Kidney (tissue), 14 donors: Measurements from ENCODE around the gene SMCR8. TPM values are rescaled to one million over a fixed set of nuclear protein-coding genes. Genes with fewer than 3 reads are reported as not detected.

Experiments
- DNase-seq, 5 donors: peaks; one replicate each; pipeline ENCODE4 v3.0.0-alpha.2; 2013 to 2020
- FAIRE-seq: peaks from 2 replicates; lab custom pipeline; 2012; peaks lifted over from hg19 to GRCh38; lab: Jason Lieb, UNC
- H3K27ac ChIP-seq, 2 donors: one replicate each; pipeline ENCODE4 v1.7.0; 2013; ENCODE audit warnings: low read depth in 2 of 2, low read length in 2 of 2, inconsistent platforms in 1 of 2
- H3K27me3 ChIP-seq: one replicate; pipeline ENCODE4 v1.7.1; 2013; ENCODE audit warnings: low read length, inconsistent platforms; ENCODE audit not compliant: control insufficient read depth, insufficient read depth
- H3K36me3 ChIP-seq, 3 donors: one replicate each; pipeline versions ENCODE4 v1.7.0 to v1.7.1; 2013; ENCODE audit warnings: low read length in 3 of 3, control low read depth in 1 of 3, inconsistent platforms in 1 of 3; ENCODE audit not compliant: insufficient read depth in 3 of 3, control insufficient read depth in 2 of 3
- H3K4me1 ChIP-seq, 3 donors: one replicate each; pipeline versions ENCODE4 v1.7.0 to v1.7.1; 2013; ENCODE audit warnings: low read length in 3 of 3, inconsistent platforms in 1 of 3, low read depth in 1 of 3; ENCODE audit not compliant: control insufficient read depth in 2 of 3, insufficient read depth in 2 of 3
- H3K4me3 ChIP-seq, 3 donors: one replicate each; pipeline versions ENCODE4 v1.7.0 to v1.8.1; 2013; ENCODE audit warnings: low read length in 3 of 3, control low read depth in 1 of 3, inconsistent platforms in 1 of 3
- H3K9ac ChIP-seq, 3 donors: one replicate each; pipeline versions ENCODE4 v1.7.0 to v1.7.1; 2013; ENCODE audit warnings: low read length in 3 of 3, control low read depth in 1 of 3, inconsistent platforms in 1 of 3
- H3K9me3 ChIP-seq, 3 donors: one replicate each; pipeline versions ENCODE4 v1.7.0 to v1.7.1; 2013; ENCODE audit warnings: low read length in 3 of 3, control low read depth in 1 of 3, inconsistent platforms in 1 of 3; ENCODE audit not compliant: control insufficient read depth in 2 of 3, insufficient read depth in 1 of 3
- intact Hi-C: fragments of 100-400 bp; cut with DNase I; formaldehyde crosslinking; loops from one replicate; pipeline ENCODE4 v1.11.1; 2022
- polyA plus RNA-seq: library from polyadenylated mRNA; stranded (reverse); fragments of 350-450 nt; fragmentation: Illumina TruSeq; extraction: RNeasy Lipid Tissue Mini Kit (QIAGEN cat#74804); gene quantifications from one replicate; pipeline ENCODE4 v1.2.3, GENCODE V29; 2014; ENCODE audit warnings: low read depth, low replicate concordance; ENCODE audit not compliant: insufficient read depth
- total RNA-seq: library from RNA; stranded (reverse); fragmentation: NEBNext Ultra II Directional; extraction: Animal tissue kit (Norgen Biotek cat#: 25700); gene quantifications from one replicate; pipeline ENCODE4 v1.2.1, GENCODE V29; 2021
- TF ChIP-seq, protein P1 (sequence below): IDR thresholded peaks from 3 replicates; pipeline ENCODE4 v1.5.1; 2012; ENCODE audit warnings: mild to moderate bottlenecking, moderate library complexity, borderline replicate concordance; ENCODE audit not compliant: insufficient read depth; ENCODE audit errors: extremely low read depth
- donor health status: control.
- donor health status: control.
- donor health status: control.
- donor health status: control.
- donor health status: control.
- donor health status: DM: yes; HTN: yes; CAD: no.
- donor health status: Normal renal cell carcinoma (clear cell type).

Gene SMCR8
- total and polyA plus RNA-seq, 2 donors from 2014 or later: 3.1 to 22.4 TPM

DNA sequence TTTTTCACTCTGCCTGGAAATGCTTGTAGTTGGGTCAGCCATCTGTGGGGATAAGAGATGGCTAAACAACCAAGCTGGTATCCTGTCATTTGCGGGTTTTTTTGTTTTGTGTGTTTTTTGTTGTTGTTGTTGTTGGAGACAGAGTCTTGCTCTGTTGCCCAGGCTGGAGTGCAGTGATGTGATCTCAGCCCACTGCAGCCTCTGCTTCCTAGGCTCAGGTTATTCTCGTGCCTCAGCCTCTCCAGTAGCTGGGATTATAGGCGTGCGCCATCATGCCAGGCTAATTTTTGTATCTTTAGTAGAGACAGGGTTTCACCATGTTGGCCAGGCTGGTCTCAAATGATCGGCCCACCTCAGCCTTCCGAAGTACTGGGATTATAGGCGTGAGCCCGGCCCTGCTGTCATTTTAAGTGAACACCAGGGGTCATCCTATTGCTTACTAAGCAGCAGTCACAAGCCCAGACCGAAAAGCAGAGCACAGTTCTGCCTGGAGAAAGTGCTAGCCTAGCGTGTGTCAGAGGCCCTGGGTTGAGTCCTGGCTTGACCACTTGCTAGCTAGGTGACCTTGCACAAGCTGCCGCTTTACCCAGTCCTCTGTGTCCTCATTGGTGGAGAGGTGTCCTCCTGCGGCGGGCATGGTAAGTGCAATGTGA lies 4.6 kb downstream of the SMCR8 start:
- DNase-seq (peak in 4 of 5 donors; percentile 42 to 71 (median 52)), FAIRE-seq (no peak)
- H3K4me3 ChIP-seq: peak overlapping the region in 1 of 3 donors; percentile 35
- intact Hi-C loops: no loop called here
- no peak overlapping the region for H3K27ac ChIP-seq
- H3K9me3 ChIP-seq: no peaks in the 10 kb centered on the region
- H3K9ac ChIP-seq: no peak overlapping the region
- H3K36me3 ChIP-seq: peaks cover 0 to 43% (median 17%) of the 10 kb centered on the region in 3 donors
- peaks cover 0 to 35% (median 31%) of the 10 kb centered on the region in 3 donors for H3K4me1 ChIP-seq
- TF ChIP-seq, protein P1, sequence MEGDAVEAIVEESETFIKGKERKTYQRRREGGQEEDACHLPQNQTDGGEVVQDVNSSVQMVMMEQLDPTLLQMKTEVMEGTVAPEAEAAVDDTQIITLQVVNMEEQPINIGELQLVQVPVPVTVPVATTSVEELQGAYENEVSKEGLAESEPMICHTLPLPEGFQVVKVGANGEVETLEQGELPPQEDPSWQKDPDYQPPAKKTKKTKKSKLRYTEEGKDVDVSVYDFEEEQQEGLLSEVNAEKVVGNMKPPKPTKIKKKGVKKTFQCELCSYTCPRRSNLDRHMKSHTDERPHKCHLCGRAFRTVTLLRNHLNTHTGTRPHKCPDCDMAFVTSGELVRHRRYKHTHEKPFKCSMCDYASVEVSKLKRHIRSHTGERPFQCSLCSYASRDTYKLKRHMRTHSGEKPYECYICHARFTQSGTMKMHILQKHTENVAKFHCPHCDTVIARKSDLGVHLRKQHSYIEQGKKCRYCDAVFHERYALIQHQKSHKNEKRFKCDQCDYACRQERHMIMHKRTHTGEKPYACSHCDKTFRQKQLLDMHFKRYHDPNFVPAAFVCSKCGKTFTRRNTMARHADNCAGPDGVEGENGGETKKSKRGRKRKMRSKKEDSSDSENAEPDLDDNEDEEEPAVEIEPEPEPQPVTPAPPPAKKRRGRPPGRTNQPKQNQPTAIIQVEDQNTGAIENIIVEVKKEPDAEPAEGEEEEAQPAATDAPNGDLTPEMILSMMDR: peak; percentile 28
- H3K27me3 ChIP-seq: no peaks in the 10 kb centered on the region

- DNase-seq (peak in 1 of 5 donors; percentile 53), FAIRE-seq (no peak)
- intact Hi-C loops: no loop called here
- H3K4me3 ChIP-seq: peak overlapping the region in 1 of 3 donors; percentile 35
- TF ChIP-seq, protein P1: no peak
- no peak overlapping the region for H3K27ac ChIP-seq
- H3K36me3 ChIP-seq: peaks cover 2 to 48% (median 22%) of the 10 kb centered on the region in 3 donors
- H3K9me3 ChIP-seq: no peaks in the 10 kb centered on the region
- peaks cover 0 to 35% (median 31%) of the 10 kb centered on the region in 3 donors for H3K4me1 ChIP-seq
- H3K9ac ChIP-seq: no peak overlapping the region
- no peaks in the 10 kb centered on the region for H3K27me3 ChIP-seq
These were observed 5.2 kb downstream of the SMCR8 start for GRCh38 chr17:18320301-18320700.

DNA sequence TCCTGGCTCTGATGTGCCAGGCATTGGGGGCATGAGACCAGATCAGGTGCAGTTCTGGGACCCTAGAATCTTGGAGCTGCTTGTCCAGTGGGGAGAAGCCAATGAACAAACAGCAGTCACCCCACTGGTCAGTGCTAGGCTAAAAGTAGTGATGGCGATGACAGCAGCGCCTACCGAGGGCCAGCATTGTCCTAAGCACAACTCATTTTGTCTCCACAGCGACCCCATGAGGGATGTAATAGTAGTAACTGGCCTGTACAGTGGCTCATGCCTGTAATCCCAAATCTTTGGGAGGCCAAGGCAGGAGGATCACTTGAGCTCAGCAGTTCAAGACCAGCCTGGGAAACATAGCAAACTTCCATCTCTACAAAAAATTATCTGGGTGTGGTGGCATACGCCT lies 6.2 kb downstream of the SMCR8 start:
- Histone ChIP-seq H3K9me3 (no peaks in the 10 kb centered on the region), H3K4me3 (no peak overlapping the region), H3K27me3 (no peaks in the 10 kb centered on the region), H3K4me1 (peaks cover 0 to 28% (median 25%) of the 10 kb centered on the region in 3 donors), H3K9ac (no peak overlapping the region), H3K36me3 (peaks cover 2 to 51% (median 21%) of the 10 kb centered on the region in 3 donors), H3K27ac (no peak overlapping the region)
- FAIRE-seq (no peak), DNase-seq (peak in 1 of 5 donors; percentile 31)
- TF ChIP-seq, protein P1: no peak
- intact Hi-C loops: no loop called here
